Vagina (tissue), 2 donors: Measurements from ENCODE around the gene RASGRP2. TPM values are rescaled to one million over a fixed set of nuclear protein-coding genes. Genes with fewer than 3 reads are reported as not detected.

Source experiments
- DNase-seq, 2 donors: peaks; one replicate each; pipeline ENCODE4 v3.0.0-alpha.2; 2017; ENCODE audit errors: extremely low spot score in 2 of 2
- H3K27ac ChIP-seq: fragments of 200-600 bp; sonication (generic); one replicate; pipeline ENCODE4 v1.5.1; 2019
- H3K27me3 ChIP-seq: fragments of 200-600 bp; sonication (generic); one replicate; pipeline ENCODE4 v1.5.1; 2019
- H3K36me3 ChIP-seq, 2 donors: fragments of 200-600 bp; sonication (generic); one replicate each; pipeline ENCODE4 v1.5.1; 2017 to 2019
- H3K4me1 ChIP-seq: fragments of 200-600 bp; sonication (generic); one replicate; pipeline ENCODE4 v1.5.1; 2019
- H3K4me3 ChIP-seq, 2 donors: fragments of 200-600 bp; sonication (generic); 1 replicate in 1 of 2; 2 replicates in 1 of 2; pipeline ENCODE4 v1.5.1; 2016 to 2019
- H3K9me3 ChIP-seq: fragments of 200-600 bp; sonication (generic); one replicate; pipeline ENCODE4 v1.5.1; 2019
- CTCF ChIP-seq, 3 experiments: fragments of 450-650 bp in 2 of 3; fragments of 200-600 bp in 1 of 3; sonication (generic) in 1 of 3; IDR thresholded peaks; one replicate each; pipeline ENCODE4 v1.5.1; 2017 to 2019; ENCODE audit warnings: antibody characterized with exemption in 3 of 3, mild to moderate bottlenecking in 2 of 3, moderate library complexity in 2 of 3
- POLR2A ChIP-seq, 2 donors: fragments of 450-650 bp; IDR thresholded peaks; one replicate each; pipeline ENCODE4 v1.6.1; 2017; ENCODE audit warnings: antibody characterized with exemption in 2 of 2, mild to moderate bottlenecking in 2 of 2, moderate library complexity in 2 of 2
- POLR2AphosphoS5 ChIP-seq, 2 donors: sonication (generic); formaldehyde crosslinking; IDR thresholded peaks; one replicate each; pipeline ENCODE4 v1.9.0; 2017; ENCODE audit warnings: antibody characterized with exemption in 2 of 2, mild to moderate bottlenecking in 2 of 2, low read depth in 1 of 2; ENCODE audit not compliant: insufficient read depth in 1 of 2
- intact Hi-C: fragments of 100-400 bp; cut with DNase I; formaldehyde crosslinking; loops from one replicate; pipeline ENCODE4 v1.15.1; 2023
- total RNA-seq: library from RNA; depleted of rRNA; stranded (reverse); fragments of >200 nt; gene quantifications from one replicate; pipeline ENCODE4 v1.2.3, GENCODE V29; 2016

The RASGRP2 gene
- total RNA-seq, 1 donor from 2014 or later = 27.5 TPM

- Histone ChIP-seq H3K9me3 (no peaks in the 10 kb centered on the region), H3K4me3 (no peak overlapping the region), H3K36me3 (no peaks in the 10 kb centered on the region), H3K27me3 (no peaks in the 10 kb centered on the region), H3K27ac (no peak overlapping the region), H3K4me1 (peaks cover 6% of the 10 kb centered on the region)
- intact Hi-C loops = no loop called here
- no peak for DNase-seq
- TF ChIP-seq CTCF (IDR thresholded peaks at IDR 0.05) (no peak), POLR2AphosphoS5 (IDR thresholded peaks at IDR 0.05; ENCODE audit: insufficient read depth in 1 of 2, low read depth in 1 of 2) (no peak), POLR2A (IDR thresholded peaks at IDR 0.05) (no peak)
Observed at GRCh38 chr11:64753019-64753379, 9.1 kb upstream of the RASGRP2 start.

- DNase-seq = no peak
Observed at GRCh38 chr11:64752175-64752970, 8.4 kb upstream of the RASGRP2 start.

GRCh38 chr11:64751580-64751979, 7.6 kb upstream of the RASGRP2 start:
- intact Hi-C loops = no loop called here
- DNase-seq = no peak
- TF ChIP-seq POLR2AphosphoS5 (IDR thresholded peaks at IDR 0.05; ENCODE audit: insufficient read depth in 1 of 2, low read depth in 1 of 2) (no peak), CTCF (IDR thresholded peaks at IDR 0.05) (no peak), POLR2A (IDR thresholded peaks at IDR 0.05) (no peak)
- no peaks in the 10 kb centered on the region for H3K9me3 ChIP-seq
- H3K4me3 ChIP-seq = no peak overlapping the region
- no peaks in the 10 kb centered on the region for H3K36me3 ChIP-seq
- no peaks in the 10 kb centered on the region for H3K27me3 ChIP-seq
- H3K27ac ChIP-seq = no peak overlapping the region
- peaks cover 6% of the 10 kb centered on the region for H3K4me1 ChIP-seq

More at GRCh38 chr11:64752175-64752970, 8.4 kb upstream of the RASGRP2 start:
- intact Hi-C loops = no loop called here
- H3K36me3 ChIP-seq = no peaks in the 10 kb centered on the region
- no peaks in the 10 kb centered on the region for H3K9me3 ChIP-seq
- H3K4me1 ChIP-seq = peaks cover 6% of the 10 kb centered on the region
- no peak overlapping the region for H3K27ac ChIP-seq
- no peak for TF ChIP-seq POLR2A (IDR thresholded peaks at IDR 0.05)
- no peak overlapping the region for H3K4me3 ChIP-seq
- no peaks in the 10 kb centered on the region for H3K27me3 ChIP-seq

GRCh38 chr11:64751136-64751535, 7.2 kb upstream of the RASGRP2 start:
- Histone ChIP-seq H3K9me3 (no peaks in the 10 kb centered on the region), H3K27me3 (no peaks in the 10 kb centered on the region), H3K4me1 (peaks cover 6% of the 10 kb centered on the region), H3K27ac (no peak overlapping the region), H3K4me3 (no peak overlapping the region), H3K36me3 (no peaks in the 10 kb centered on the region)
- TF ChIP-seq POLR2A (IDR thresholded peaks at IDR 0.05) (no peak), POLR2AphosphoS5 (IDR thresholded peaks at IDR 0.05; ENCODE audit: insufficient read depth in 1 of 2, low read depth in 1 of 2) (no peak), CTCF (IDR thresholded peaks at IDR 0.05) (no peak)
- intact Hi-C loops = no loop called here
- no peak for DNase-seq

- no peak overlapping the region for H3K4me3 ChIP-seq
- H3K4me1 ChIP-seq = peaks cover 12% of the 10 kb centered on the region
- no peak for DNase-seq
- intact Hi-C loops = no loop called here
- H3K27me3 ChIP-seq = no peaks in the 10 kb centered on the region
- TF ChIP-seq CTCF (IDR thresholded peaks at IDR 0.05) (no peak), POLR2A (IDR thresholded peaks at IDR 0.05) (no peak), POLR2AphosphoS5 (IDR thresholded peaks at IDR 0.05; ENCODE audit: insufficient read depth in 1 of 2, low read depth in 1 of 2) (no peak)
- no peaks in the 10 kb centered on the region for H3K9me3 ChIP-seq
- H3K27ac ChIP-seq = no peak overlapping the region
- no peaks in the 10 kb centered on the region for H3K36me3 ChIP-seq
Observed at GRCh38 chr11:64750361-64751054, 6.6 kb upstream of the RASGRP2 start.
